HepG2 (cell line): Measurements from ENCODE around the gene KANK4. TPM values are rescaled to one million over a fixed set of nuclear protein-coding genes. Genes with fewer than 3 reads are reported as not detected.
A peak's percentile ranks its signal among the peaks of the same experiment; 100 is the strongest.

Source experiments
- CTCF ChIP-seq: sonication (generic); formaldehyde crosslinking; IDR thresholded peaks from 2 replicates; pipeline ENCODE4 v1.5.0; 2020; ENCODE audit warnings: mild to moderate bottlenecking, missing genetic modification reagents, moderate library complexity
- ESRRA ChIP-seq: sonication (generic); formaldehyde crosslinking; IDR thresholded peaks from 2 replicates; pipeline ENCODE4 v1.5.1; 2020; ENCODE audit warnings: mild to moderate bottlenecking, low read depth, missing genetic modification reagents
- FOSL2 ChIP-seq: sonication (generic); formaldehyde crosslinking; IDR thresholded peaks from 2 replicates; pipeline ENCODE4 v1.4.0; 2020; ENCODE audit warnings: missing genetic modification reagents
- GTF2F1 ChIP-seq: fragments of 150-350 bp; IDR thresholded peaks from 2 replicates; pipeline ENCODE4 v1.6.1; 2014; ENCODE audit warnings: low read length
- IRF1 ChIP-seq: sonication (generic); formaldehyde crosslinking; IDR thresholded peaks from 2 replicates; pipeline ENCODE4 v1.4.0; 2020; ENCODE audit warnings: low read depth, mild to moderate bottlenecking, missing genetic modification reagents
- KDM5A ChIP-seq: fragments of 200-600 bp; sonication (generic); IDR thresholded peaks from 2 replicates; pipeline ENCODE4 v1.7.0; 2018; ENCODE audit warnings: antibody characterized with exemption, mild to moderate bottlenecking, low read length, borderline replicate concordance
- MTF2 ChIP-seq: sonication (generic); formaldehyde crosslinking; IDR thresholded peaks from 2 replicates; pipeline ENCODE4 v1.5.0; 2020; ENCODE audit warnings: missing genetic modification reagents, borderline replicate concordance
- NFYC ChIP-seq: IDR thresholded peaks from 2 replicates; pipeline ENCODE4 v1.6.1; 2016; ENCODE audit warnings: missing genetic modification reagents, missing compliant biosample characterization
- NR2C2 ChIP-seq: sonication (generic); formaldehyde crosslinking; IDR thresholded peaks from 2 replicates; pipeline ENCODE4 v1.4.0; 2020; ENCODE audit warnings: missing genetic modification reagents, mild to moderate bottlenecking, moderate library complexity, borderline replicate concordance
- SNAPC5 ChIP-seq: sonication (generic); formaldehyde crosslinking; IDR thresholded peaks from 2 replicates; pipeline ENCODE4 v1.8.1; 2023; ENCODE audit warnings: mild to moderate bottlenecking, missing genetic modification reagents, borderline replicate concordance
- WIZ ChIP-seq: sonication (generic); formaldehyde crosslinking; IDR thresholded peaks from 2 replicates; pipeline ENCODE4 v1.5.1; 2020; ENCODE audit warnings: mild to moderate bottlenecking, missing genetic modification reagents
- ZMYM4 ChIP-seq: sonication (generic); formaldehyde crosslinking; IDR thresholded peaks from 2 replicates; pipeline ENCODE4 v1.8.1; 2023; ENCODE audit warnings: mild to moderate bottlenecking, missing genetic modification reagents
- ZNF263 ChIP-seq: sonication (generic); formaldehyde crosslinking; IDR thresholded peaks from 2 replicates; pipeline ENCODE4 v1.4.0; 2020; ENCODE audit warnings: missing genetic modification reagents
- ZNF296 ChIP-seq: sonication (generic); formaldehyde crosslinking; conservative IDR thresholded peaks from 2 replicates; pipeline ENCODE4 v1.5.0; 2020; ENCODE audit warnings: mild to moderate bottlenecking, missing genetic modification reagents
- ZNF687 ChIP-seq: sonication (generic); formaldehyde crosslinking; IDR thresholded peaks from 2 replicates; pipeline ENCODE4 v1.5.1; 2020; ENCODE audit warnings: mild to moderate bottlenecking, missing genetic modification reagents, moderate library complexity
- ZNF720 ChIP-seq: sonication (generic); formaldehyde crosslinking; IDR thresholded peaks from 2 replicates; pipeline ENCODE4 v1.4.0; 2020; ENCODE audit warnings: missing genetic modification reagents
- ZNF772 ChIP-seq: sonication (generic); formaldehyde crosslinking; IDR thresholded peaks from 2 replicates; pipeline ENCODE4 v1.5.0; 2020; ENCODE audit warnings: mild to moderate bottlenecking, missing genetic modification reagents
- polyA plus RNA-seq, 8 experiments: library from polyadenylated mRNA; depleted of rRNA in 3 of 8; stranded (reverse) in 7 of 8; unstranded in 1 of 8; fragments of >200 nt; fragmentation: Illumina TruSeq in 4 of 8; extraction: Trizol in 4 of 8; gene quantifications; 2 replicates each; pipeline versions ENCODE4 v1.2.1 to v1.2.3, GENCODE V29; 2011 to 2016; ENCODE audit warnings: low read depth in 4 of 8, missing spikeins in 1 of 8, mixed read lengths in 1 of 8; ENCODE audit not compliant: insufficient read depth in 1 of 8
- total RNA-seq, 5 experiments: library from RNA; depleted of rRNA; stranded (reverse); fragments of >200 nt; fragmentation: Illumina TruSeq; extraction: Trizol; gene quantifications; 2 replicates each; pipeline ENCODE4 v1.2.3, GENCODE V29; 2016; ENCODE audit warnings: low read depth in 1 of 5
- TF ChIP-seq, protein P1 (sequence below): sonication (generic); formaldehyde crosslinking; IDR thresholded peaks from 2 replicates; pipeline ENCODE4 v1.4.0; 2020; ENCODE audit warnings: mild to moderate bottlenecking, missing genetic modification reagents
- TF ChIP-seq, protein P2 (sequence below): IDR thresholded peaks from 2 replicates; pipeline ENCODE4 v1.6.1; 2016

KANK4 gene
- total and polyA plus RNA-seq, 2 of the 13 experiments (the other 11 are each of a cell fraction or from before 2014, with no cell fraction given) = 16.1 to 25.7 TPM

GRCh38 chr1:62337706-62338631 is 18.7 kb upstream of the KANK4 start (continued):
- TF ChIP-seq ZNF687 (CRISPR knock-in tag) = peak; percentile 53
- TF ChIP-seq CTCF = peak; percentile 61
- TF ChIP-seq GTF2F1 = no peak
- TF ChIP-seq ZNF720 (CRISPR knock-in tag) = no peak
- no peak for TF ChIP-seq SNAPC5 (CRISPR knock-in tag)
- TF ChIP-seq WIZ = no peak
- peak; percentile 26; the same call in 1 of the 2 replicates for TF ChIP-seq ZMYM4 (CRISPR knock-in tag)
- peak; percentile 59; the same call in 1 of the 2 replicates for TF ChIP-seq ZNF296 (CRISPR knock-in tag)
- 0 out of 2 replicates have a peak, but pooled peaks have one; percentile 13 for TF ChIP-seq ZNF263 (CRISPR knock-in tag)
- 0 out of 2 replicates have a peak, but pooled peaks have one; percentile 18 for TF ChIP-seq ZNF772 (CRISPR knock-in tag)
- no peak for TF ChIP-seq MTF2 (CRISPR knock-in tag)
- 0 out of 2 replicates have a peak, but pooled peaks have one; percentile 34 for TF ChIP-seq NFYC
- TF ChIP-seq IRF1 (CRISPR knock-in tag) = no peak
- TF ChIP-seq, protein P1, sequence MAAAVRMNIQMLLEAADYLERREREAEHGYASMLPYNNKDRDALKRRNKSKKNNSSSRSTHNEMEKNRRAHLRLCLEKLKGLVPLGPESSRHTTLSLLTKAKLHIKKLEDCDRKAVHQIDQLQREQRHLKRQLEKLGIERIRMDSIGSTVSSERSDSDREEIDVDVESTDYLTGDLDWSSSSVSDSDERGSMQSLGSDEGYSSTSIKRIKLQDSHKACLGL = no peak
- no peak for TF ChIP-seq KDM5A
- peak; percentile 82 for TF ChIP-seq NR2C2 (CRISPR knock-in tag)
- peak; percentile 42; the same call in 1 of the 2 replicates for TF ChIP-seq FOSL2 (CRISPR knock-in tag)
- no peak for TF ChIP-seq ESRRA (CRISPR knock-in tag)
- TF ChIP-seq, protein P2, sequence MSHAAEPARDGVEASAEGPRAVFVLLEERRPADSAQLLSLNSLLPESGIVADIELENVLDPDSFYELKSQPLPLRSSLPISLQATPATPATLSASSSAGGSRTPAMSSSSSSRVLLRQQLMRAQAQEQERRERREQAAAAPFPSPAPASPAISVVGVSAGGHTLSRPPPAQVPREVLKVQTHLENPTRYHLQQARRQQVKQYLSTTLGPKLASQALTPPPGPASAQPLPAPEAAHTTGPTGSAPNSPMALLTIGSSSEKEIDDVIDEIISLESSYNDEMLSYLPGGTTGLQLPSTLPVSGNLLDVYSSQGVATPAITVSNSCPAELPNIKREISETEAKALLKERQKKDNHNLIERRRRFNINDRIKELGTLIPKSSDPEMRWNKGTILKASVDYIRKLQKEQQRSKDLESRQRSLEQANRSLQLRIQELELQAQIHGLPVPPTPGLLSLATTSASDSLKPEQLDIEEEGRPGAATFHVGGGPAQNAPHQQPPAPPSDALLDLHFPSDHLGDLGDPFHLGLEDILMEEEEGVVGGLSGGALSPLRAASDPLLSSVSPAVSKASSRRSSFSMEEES = no peak
